Measurements from ENCODE around the gene WDR41.

DNA sequence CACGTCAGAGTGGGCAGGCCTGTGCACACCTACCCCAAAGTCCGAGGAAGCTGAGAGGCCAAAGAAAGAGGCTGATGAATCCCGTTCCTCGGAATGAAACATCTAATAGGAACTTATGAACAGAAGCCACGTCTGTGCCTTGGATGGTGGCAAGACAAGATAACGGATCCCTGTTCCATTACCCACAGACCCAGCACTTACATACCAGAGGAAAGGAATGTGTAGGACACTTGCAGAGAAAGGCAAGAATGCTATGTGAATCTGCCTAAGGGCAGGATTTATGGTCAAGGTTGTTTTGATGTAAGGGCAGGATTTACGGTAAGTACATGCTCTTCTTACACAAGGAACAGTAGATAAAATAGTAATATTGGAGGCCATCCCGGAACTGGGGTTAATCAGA lies 93.2 kb downstream of the WDR41 start:
- TF ChIP-seq CTCF (IDR thresholded peaks at IDR 0.05) (no peak), ZFX (IDR thresholded peaks at IDR 0.05; ENCODE audit: borderline replicate concordance) (no peak)

Data from 22Rv1 (cell line).